8988T (cell line): ENCODE measurements around the gene CCDC89.

Experiments
- DNase-seq: peaks from one replicate; pipeline ENCODE4 v3.0.0; 2011

CCDC89 gene

DNA sequence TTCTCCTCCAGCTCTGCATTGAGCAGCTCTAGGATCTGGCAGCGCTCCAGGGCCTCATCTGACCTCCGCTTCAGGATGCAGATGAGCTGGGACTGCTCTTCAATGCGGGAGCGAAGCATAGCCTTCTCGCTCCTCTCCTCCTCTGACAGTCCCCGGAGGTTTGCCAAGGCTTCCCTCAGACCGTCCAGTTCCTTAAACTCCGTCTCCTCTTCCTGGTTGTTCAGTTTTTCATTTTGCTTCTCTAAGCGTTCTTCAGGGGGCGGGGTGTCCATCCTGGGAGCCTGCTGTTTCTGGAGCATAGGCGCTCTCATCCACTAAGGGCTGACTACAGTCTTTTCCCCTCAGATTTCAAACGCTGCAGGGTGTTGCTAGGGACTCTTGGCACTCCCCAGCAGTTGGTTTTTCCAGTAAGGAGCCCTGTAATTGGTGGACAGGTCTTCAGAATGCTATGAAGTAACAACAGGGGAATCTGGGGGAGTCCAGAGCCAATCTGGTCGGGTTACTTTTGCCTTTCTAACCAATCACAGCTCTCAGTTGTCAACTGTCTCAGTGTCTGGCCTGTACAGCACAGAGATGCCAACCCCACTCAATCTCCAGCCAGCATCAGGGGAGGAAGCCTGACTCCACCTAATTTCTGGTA is at the start of gene CCDC89:
TSS of gene CCDC89 (minus strand) at position 376 of the 640 bp plus-strand sequence. CDS start at position 311, 65 bp downstream.
- no peak for DNase-seq

- no peak for DNase-seq
These were observed 47.0 kb upstream of the CCDC89 start for GRCh38 chr11:85732965-85733364.

GRCh38 chr11:85726381-85726780 is 40.4 kb upstream of the CCDC89 start:
- no peak for DNase-seq

GRCh38 chr11:85725510-85726258 is 39.7 kb upstream of the CCDC89 start:
- peak; percentile 16 for DNase-seq

DNA sequence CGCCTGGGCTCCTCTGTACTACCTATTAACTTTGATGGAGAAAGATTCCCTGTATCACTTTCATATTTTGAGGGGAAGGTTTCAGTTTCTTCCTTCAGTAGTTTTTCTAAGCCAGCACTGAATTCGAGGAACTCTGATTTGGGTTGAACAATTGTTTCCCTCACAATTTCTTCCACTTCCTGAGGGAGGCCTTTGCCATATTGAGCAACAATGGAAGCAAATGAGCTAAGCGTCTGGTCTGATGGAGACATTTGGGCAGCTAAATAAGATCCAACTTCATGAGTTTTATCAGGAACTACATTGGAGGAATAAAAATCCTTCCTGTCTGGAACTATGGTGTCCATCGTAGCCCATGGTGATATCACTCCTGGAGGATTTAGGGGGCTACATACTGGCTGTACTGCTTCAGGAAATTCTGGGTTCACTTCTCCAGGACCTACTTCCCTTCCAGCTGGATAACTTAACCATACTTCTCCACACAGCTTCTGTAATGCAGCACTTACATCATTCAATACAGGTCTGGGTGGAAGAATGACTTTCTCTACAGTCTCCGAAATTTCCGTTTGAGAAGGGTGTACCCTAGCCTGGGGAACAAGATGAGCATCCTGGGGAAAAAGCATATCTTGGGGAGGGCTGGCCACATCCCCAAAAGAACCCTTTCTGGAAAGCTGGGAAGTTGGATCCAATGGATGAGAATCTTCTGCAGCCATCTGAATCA is 38.9 kb upstream of the CCDC89 start:
- no peak for DNase-seq

GRCh38 chr11:85723088-85723487 is 37.1 kb upstream of the CCDC89 start:
- DNase-seq: no peak

DNA sequence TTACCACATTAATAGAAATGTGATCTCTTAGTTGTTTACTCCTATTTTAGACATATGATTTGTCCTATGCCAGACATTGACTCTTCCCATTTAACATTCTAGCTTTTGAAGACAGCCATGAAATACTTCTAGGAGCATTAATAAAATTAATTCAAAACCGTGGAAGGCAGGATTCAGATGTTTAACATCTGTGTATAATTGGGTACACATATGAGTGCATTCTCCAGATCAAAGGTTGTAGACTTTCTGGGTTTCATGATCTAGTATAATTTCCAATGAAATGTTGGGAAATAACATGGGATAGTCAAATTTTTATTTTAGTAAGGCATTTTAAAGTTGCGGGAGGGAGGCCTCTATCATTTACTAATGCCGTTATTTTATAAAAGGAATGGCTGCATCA is 35.2 kb upstream of the CCDC89 start:
- no peak for DNase-seq

- DNase-seq: peak; percentile 61
These were observed 33.2 kb upstream of the CCDC89 start for GRCh38 chr11:85718991-85719807.

DNA sequence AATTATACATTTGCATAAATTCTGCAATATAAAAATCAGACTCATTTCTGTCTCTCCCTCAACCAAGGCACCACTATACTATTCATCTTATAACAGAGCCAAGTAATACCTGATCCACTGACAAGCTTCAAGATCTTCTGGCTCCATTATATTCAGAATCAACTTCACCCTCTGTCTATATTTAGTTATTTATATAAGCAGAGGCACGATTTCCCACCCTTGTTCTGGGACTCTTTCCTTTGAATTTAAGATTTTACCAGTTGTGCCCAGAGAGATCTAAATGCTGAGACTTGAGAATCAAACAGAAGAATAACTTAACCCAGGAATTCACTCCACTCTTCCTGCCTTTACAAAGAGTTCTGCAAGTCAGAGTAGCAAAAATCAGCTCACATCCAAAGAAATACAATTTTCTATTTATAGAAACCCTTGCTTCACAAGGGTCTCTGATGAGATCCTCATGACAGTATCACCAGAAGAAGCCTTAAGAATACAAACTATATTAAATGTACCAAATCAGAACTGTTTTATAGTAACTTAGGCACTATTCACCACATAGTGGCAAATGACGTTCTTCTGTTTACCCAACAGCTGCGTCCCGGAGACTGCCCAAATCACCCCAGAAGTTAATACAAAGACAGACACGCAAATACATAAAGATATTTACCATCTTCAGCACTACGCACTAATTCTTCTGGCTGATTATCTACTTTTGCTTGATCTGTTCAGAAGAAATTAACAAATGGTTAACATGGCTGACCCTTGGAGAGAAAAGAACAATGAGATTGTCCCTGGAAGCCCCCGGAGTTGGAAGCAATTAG is 32.3 kb upstream of the CCDC89 start:
- no peak for DNase-seq

GRCh38 chr11:85717429-85717828 is 31.4 kb upstream of the CCDC89 start:
- DNase-seq: no peak

- no peak for DNase-seq
These were observed 27.0 kb upstream of the CCDC89 start for GRCh38 chr11:85712953-85713352.

- DNase-seq: no peak
These were observed 24.9 kb upstream of the CCDC89 start for GRCh38 chr11:85710917-85711316.

DNA sequence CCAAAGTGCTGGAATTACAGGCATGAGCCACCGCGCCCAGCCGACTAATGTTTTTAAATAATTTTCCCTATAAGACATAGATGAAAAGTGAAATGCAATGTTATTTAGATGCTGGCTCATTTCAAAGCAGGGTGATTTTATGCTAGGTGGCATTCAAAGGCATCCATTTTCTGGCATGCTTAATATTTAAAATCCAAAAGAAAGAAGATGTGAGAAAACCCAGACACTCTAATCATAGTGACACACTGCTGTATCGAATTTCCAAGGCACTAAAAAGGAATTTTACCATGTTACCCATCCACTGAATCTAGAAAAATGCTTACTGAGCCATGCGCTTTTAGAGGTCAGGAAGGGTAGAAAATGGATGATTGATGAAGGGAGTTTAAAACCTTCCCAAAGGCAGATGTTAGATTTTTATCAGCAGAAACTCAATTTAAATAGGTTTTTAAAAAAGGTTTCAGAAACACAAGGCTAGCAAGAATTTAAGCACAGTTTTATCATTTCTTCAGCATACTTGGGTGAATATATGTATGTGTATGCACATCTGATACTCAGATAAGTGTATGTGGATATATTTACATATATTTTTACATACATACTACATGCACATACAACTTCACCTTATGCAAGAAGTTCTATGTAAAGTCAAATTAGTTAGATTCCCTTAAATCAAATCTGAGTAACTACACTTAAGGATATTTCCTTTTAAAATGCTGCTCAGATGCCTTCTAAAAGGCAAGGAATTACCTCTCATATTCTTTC is 24.1 kb upstream of the CCDC89 start:
- DNase-seq: no peak

- no peak for DNase-seq
These were observed 19.8 kb upstream of the CCDC89 start for GRCh38 chr11:85705800-85706199.

DNA sequence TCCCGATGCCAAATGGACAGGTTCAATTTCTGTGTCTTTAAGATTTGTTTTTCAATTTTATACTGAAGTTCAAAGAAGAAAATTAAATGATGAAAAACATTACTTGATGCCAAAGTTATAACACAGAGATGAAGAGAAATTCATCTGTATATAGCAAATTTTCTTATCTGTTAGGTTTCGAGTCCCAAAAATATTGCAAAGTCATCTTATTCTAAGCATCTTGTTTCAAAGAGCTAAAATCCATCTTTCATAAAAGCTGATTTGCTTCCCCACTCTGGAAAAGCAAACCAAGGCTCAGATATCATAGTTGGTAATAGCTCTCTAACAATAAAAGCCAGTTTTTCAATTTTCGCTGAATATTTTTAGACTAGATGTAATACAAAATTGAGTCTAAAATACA is 19.0 kb upstream of the CCDC89 start:
- DNase-seq: no peak

GRCh38 chr11:85699957-85700741 is 14.2 kb upstream of the CCDC89 start:
- no peak for DNase-seq

- no peak for DNase-seq
These were observed 12.2 kb upstream of the CCDC89 start for GRCh38 chr11:85698195-85698594.

DNA sequence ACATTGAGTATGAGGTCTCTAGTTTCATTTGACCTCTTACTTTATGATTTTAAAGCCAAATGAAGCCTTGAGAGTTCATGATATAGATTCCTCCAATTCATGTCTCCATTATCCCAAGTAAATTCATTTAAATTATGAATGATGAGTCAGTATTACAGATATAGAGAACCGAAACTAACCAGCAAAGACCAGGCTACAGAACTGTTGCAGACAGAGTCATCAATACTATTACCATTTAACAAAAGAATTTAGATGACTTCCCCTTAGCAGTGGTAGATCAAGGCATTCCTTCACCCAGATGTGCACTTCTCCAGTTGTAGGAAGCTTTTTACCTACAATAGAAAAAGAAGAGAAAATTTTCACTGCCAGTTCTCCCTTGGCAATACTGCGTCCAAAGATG is 11.8 kb upstream of the CCDC89 start:
- DNase-seq: no peak

- no peak for DNase-seq
These were observed 9.6 kb upstream of the CCDC89 start for GRCh38 chr11:85695546-85695945.

DNA sequence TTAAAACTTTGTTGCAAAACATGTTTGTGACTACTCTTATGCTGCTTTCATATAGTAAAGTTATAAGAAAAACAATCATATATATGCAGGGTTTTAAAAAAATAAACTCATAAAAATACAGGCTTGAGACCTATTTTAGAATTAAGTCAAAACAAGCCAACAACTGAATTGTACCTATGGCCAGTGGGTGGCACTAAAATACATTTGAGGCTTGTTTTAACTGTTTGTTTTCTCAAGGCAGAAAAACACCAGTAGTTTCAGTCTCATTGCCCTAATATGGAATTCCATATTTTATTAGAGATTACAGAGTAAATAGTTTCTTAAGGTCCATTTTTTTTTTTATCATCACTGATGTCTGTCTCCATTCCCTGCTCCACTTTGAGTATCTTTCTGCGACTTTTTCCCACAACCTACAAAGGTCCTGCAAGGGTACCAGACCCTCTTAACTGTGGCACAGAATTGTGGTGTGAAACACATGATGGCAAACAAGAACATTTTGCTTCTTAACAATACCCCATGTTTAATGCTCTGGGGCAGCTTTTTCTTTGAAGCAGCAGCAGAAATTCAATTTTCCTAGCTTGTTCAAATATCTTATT is 8.5 kb upstream of the CCDC89 start:
- no peak for DNase-seq
